ENCODE results near the gene ZBTB7C. TPM values are rescaled to one million over a fixed set of nuclear protein-coding genes. Genes with fewer than 3 reads are reported as not detected.
A peak's percentile ranks its signal among the peaks of the same experiment; 100 is the strongest.

ZBTB7C gene
- polyA plus RNA-seq, 1 of the 3 experiments (the other 2 are of a cell fraction), result 0.05 TPM

DNA sequence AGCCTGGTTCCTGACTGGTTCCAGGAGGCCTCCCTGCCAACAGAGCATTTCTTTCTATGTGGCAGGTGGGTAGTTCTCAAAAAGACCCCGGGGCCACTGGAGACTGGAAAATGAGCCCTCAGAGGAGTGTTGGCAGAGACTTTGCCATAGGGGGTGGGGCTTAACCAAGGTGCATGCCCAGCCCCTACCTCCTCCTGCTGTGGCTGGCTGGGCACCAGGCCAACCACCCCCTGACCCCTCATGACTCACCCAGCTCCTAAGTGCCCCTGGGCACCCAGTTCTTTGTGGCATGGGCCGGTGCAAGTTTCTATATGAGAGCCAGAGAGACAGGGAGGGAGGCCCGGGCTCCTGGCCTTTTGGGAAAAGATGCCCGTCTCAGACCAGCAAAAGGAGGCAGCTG, 380.5 kb downstream of the ZBTB7C start (continued):
- TF ChIP-seq SIN3A (IDR thresholded peaks at IDR 0.05; ENCODE audit: borderline replicate concordance, low read depth, low read length) (no peak), TCF12 (IDR thresholded peaks at IDR 0.05) (no peak)
- TF ChIP-seq, protein P1, sequence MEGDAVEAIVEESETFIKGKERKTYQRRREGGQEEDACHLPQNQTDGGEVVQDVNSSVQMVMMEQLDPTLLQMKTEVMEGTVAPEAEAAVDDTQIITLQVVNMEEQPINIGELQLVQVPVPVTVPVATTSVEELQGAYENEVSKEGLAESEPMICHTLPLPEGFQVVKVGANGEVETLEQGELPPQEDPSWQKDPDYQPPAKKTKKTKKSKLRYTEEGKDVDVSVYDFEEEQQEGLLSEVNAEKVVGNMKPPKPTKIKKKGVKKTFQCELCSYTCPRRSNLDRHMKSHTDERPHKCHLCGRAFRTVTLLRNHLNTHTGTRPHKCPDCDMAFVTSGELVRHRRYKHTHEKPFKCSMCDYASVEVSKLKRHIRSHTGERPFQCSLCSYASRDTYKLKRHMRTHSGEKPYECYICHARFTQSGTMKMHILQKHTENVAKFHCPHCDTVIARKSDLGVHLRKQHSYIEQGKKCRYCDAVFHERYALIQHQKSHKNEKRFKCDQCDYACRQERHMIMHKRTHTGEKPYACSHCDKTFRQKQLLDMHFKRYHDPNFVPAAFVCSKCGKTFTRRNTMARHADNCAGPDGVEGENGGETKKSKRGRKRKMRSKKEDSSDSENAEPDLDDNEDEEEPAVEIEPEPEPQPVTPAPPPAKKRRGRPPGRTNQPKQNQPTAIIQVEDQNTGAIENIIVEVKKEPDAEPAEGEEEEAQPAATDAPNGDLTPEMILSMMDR (IDR thresholded peaks at IDR 0.05), result no peak

DNA sequence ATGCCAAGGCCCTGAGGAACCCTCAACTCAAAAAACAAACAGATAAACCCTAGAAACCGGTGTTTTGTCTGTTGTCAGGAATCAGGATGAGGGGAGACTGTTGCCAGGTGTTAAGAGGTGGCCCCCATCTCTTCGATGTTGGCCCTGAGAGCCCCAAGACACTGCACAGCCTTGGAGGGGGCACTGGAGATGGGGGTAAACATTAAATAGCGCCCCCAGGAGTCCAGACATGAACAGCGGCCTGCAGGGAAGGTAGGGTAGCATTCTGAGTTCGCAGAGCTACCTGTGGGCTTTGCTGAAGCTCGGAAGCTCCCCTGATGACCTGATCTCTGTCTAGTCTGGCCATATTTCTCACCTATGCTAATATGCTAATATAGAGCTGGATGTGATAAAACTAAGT, 381.1 kb downstream of the ZBTB7C start:
- CTCF ChIA-PET, result interaction anchor here (0.7 to 20.7 kb wide), 9 partner anchors 97 to 640 kb away, joined by 3 to 333 read pairs (median 3); no protein-coding TSS in a partner anchor
- H2AFZ ChIP-seq (ENCODE audit: low read depth), result no peak overlapping the region

DNA sequence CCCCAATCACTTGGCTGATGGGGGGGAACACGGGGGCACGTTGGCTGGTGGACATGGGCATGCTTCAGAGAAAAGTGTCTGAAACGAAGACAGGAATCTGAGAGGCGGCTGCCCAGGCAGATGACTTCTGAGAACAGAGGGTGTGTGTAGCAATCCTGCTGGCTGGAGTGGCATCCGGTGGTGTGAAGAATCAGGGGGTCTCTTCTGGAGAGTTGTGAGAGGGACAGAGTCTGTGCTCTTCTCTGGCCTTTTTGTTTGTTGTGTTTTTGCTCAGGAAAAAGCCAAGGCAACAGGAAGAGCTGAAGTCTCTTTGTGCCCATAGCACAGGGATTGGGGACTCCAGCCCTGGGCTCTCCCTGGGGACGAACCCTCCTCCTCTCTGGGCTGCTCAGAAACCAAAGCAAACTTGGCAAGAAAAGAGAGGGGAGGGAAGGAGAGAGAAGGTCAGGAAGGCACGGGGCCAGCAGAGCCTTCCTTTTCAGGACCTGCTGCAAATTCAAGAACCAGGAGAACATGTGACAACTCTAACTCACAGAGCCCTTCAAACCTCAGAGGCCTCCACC, 381.7 kb downstream of the ZBTB7C start:
- 67% methylated on average over 6 of the region's 7 CpGs for WGBS (ENCODE audit: low lambda C conversion rate)
- Histone ChIP-seq H3K9me2 (no peaks in the 10 kb centered on the region), H4K20me1 (ENCODE audit: insufficient read depth) (no peaks in the 10 kb centered on the region), H3K27ac (ENCODE audit: low read depth in 2 of 2, low read length in 1 of 2) (peak overlapping the region in 1 of 2 experiments; percentile 11; a peak in 1 of 4 replicates), H3K79me2 (ENCODE audit: insufficient read depth) (no peaks in the 10 kb centered on the region), H2AFZ (ENCODE audit: low read depth) (no peak overlapping the region), H3K9me3 (no peaks in the 10 kb centered on the region), H3K27me3 (ENCODE audit: insufficient read depth) (no peaks in the 10 kb centered on the region), H3K4me2 (no peak overlapping the region), H3K9ac (no peak overlapping the region), H3K4me1 (ENCODE audit: control insufficient read depth in 1 of 2, insufficient read depth in 2 of 2, low read depth in 1 of 2, low read length in 1 of 2) (peaks cover 5 to 48% of the 10 kb centered on the region in 2 experiments; a peak in 3 of 4 replicates), H3F3A (replicated peaks; ENCODE audit: insufficient read depth) (peaks cover 10% of the 10 kb centered on the region), H3K36me3 (replicated peaks in 1 of 2; ENCODE audit: control insufficient read depth in 1 of 2, insufficient read depth in 2 of 2, low read length in 1 of 2) (no peaks in the 10 kb centered on the region), H3K4me3 (ENCODE audit: low read depth in 2 of 2, low read length in 1 of 2) (no peak overlapping the region)
- CTCF ChIA-PET, result interaction anchor here (1.0 to 20.7 kb wide), 6 partner anchors 97 to 437 kb away, joined by 3 to 333 read pairs (median 12); no protein-coding TSS in a partner anchor
- POLR2A ChIA-PET, result no interaction called here
- DNase-seq, result no peak
- no peak for TF ChIP-seq MXI1 (IDR thresholded peaks at IDR 0.05; ENCODE audit: low read depth, low read length)
- TF ChIP-seq RAD21 (IDR thresholded peaks at IDR 0.05; ENCODE audit: low read length), result no peak
- no peak for TF ChIP-seq EP300 (IDR thresholded peaks at IDR 0.05; ENCODE audit: borderline replicate concordance in 1 of 2, low read depth in 1 of 2, low read length in 1 of 2)
- TF ChIP-seq GABPA (IDR thresholded peaks at IDR 0.05; ENCODE audit: low read depth), result no peak
- TF ChIP-seq NRF1 (IDR thresholded peaks at IDR 0.05; ENCODE audit: low read depth, low read length), result no peak
- TF ChIP-seq JUND (IDR thresholded peaks at IDR 0.05), result no peak
- TF ChIP-seq, protein P1 (IDR thresholded peaks at IDR 0.05), result no peak
- TF ChIP-seq ELF1 (IDR thresholded peaks at IDR 0.05), result no peak
- TF ChIP-seq YY1 (IDR thresholded peaks at IDR 0.05; ENCODE audit: low read depth), result no peak
- TF ChIP-seq, protein P2, sequence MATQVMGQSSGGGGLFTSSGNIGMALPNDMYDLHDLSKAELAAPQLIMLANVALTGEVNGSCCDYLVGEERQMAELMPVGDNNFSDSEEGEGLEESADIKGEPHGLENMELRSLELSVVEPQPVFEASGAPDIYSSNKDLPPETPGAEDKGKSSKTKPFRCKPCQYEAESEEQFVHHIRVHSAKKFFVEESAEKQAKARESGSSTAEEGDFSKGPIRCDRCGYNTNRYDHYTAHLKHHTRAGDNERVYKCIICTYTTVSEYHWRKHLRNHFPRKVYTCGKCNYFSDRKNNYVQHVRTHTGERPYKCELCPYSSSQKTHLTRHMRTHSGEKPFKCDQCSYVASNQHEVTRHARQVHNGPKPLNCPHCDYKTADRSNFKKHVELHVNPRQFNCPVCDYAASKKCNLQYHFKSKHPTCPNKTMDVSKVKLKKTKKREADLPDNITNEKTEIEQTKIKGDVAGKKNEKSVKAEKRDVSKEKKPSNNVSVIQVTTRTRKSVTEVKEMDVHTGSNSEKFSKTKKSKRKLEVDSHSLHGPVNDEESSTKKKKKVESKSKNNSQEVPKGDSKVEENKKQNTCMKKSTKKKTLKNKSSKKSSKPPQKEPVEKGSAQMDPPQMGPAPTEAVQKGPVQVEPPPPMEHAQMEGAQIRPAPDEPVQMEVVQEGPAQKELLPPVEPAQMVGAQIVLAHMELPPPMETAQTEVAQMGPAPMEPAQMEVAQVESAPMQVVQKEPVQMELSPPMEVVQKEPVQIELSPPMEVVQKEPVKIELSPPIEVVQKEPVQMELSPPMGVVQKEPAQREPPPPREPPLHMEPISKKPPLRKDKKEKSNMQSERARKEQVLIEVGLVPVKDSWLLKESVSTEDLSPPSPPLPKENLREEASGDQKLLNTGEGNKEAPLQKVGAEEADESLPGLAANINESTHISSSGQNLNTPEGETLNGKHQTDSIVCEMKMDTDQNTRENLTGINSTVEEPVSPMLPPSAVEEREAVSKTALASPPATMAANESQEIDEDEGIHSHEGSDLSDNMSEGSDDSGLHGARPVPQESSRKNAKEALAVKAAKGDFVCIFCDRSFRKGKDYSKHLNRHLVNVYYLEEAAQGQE (IDR thresholded peaks at IDR 0.05; ENCODE audit: low read depth, low read length), result no peak
- no peak for TF ChIP-seq POLR2AphosphoS5 (IDR thresholded peaks at IDR 0.05; ENCODE audit: low read depth, low read length)

More for the DNA sequence above, 381.1 kb downstream of the ZBTB7C start:
- Histone ChIP-seq H3K4me2 (no peak overlapping the region), H3K9me3 (no peaks in the 10 kb centered on the region), H4K20me1 (ENCODE audit: insufficient read depth) (no peaks in the 10 kb centered on the region), H3K27ac (ENCODE audit: low read depth in 2 of 2, low read length in 1 of 2) (peak overlapping the region in 1 of 2 experiments; percentile 11; a peak in 1 of 4 replicates), H3K4me1 (ENCODE audit: control insufficient read depth in 1 of 2, insufficient read depth in 2 of 2, low read depth in 1 of 2, low read length in 1 of 2) (peaks cover 5 to 45% of the 10 kb centered on the region in 2 experiments; a peak in 3 of 4 replicates), H3K9me2 (no peaks in the 10 kb centered on the region), H3K4me3 (ENCODE audit: low read depth in 2 of 2, low read length in 1 of 2) (no peak overlapping the region), H3K9ac (no peak overlapping the region), H3F3A (replicated peaks; ENCODE audit: insufficient read depth) (peaks cover 7% of the 10 kb centered on the region), H3K36me3 (replicated peaks in 1 of 2; ENCODE audit: control insufficient read depth in 1 of 2, insufficient read depth in 2 of 2, low read length in 1 of 2) (no peaks in the 10 kb centered on the region), H3K27me3 (ENCODE audit: insufficient read depth) (no peaks in the 10 kb centered on the region), H3K79me2 (ENCODE audit: insufficient read depth) (no peaks in the 10 kb centered on the region)
- no peak for TF ChIP-seq YY1 (IDR thresholded peaks at IDR 0.05; ENCODE audit: low read depth)
- TF ChIP-seq, protein P1 (IDR thresholded peaks at IDR 0.05), result peak; percentile 20; the same call in 1 of the 2 replicates
- POLR2A ChIA-PET, result interaction anchor here (0.6 kb wide), 1 partner anchor 393 kb away, joined by 6 read pairs; no protein-coding TSS in a partner anchor
- WGBS (ENCODE audit: low lambda C conversion rate), result 70% methylated on average over 6 of the region's 6 CpGs
- no peak for DNase-seq

Measured in SK-N-SH (cell line).